Mucosa of rectum (tissue), 2 donors: ENCODE data around the gene SP110.

Source experiments
- H3K27ac ChIP-seq, 2 donors: one replicate each; pipeline ENCODE4 v1.7.0; 2013; ENCODE audit warnings: inconsistent platforms in 2 of 2, low read depth in 2 of 2, low read length in 2 of 2
- H3K27me3 ChIP-seq, 2 donors: one replicate each; pipeline ENCODE4 v1.7.0; 2013; ENCODE audit warnings: low read length in 2 of 2; ENCODE audit not compliant: control insufficient read depth in 2 of 2, insufficient read depth in 2 of 2
- H3K36me3 ChIP-seq, 2 donors: one replicate each; pipeline ENCODE4 v1.7.0; 2013; ENCODE audit warnings: low read length in 2 of 2; ENCODE audit not compliant: control insufficient read depth in 2 of 2, insufficient read depth in 2 of 2
- H3K4me1 ChIP-seq, 2 donors: one replicate each; pipeline ENCODE4 v1.7.0; 2013; ENCODE audit warnings: low read length in 2 of 2, mild to moderate bottlenecking in 1 of 2; ENCODE audit not compliant: control insufficient read depth in 2 of 2, insufficient read depth in 2 of 2
- H3K4me3 ChIP-seq, 2 donors: one replicate each; pipeline ENCODE4 v1.7.0; 2013; ENCODE audit warnings: low read length in 2 of 2
- H3K9ac ChIP-seq, 2 donors: one replicate each; pipeline ENCODE4 v1.7.0; 2013; ENCODE audit warnings: low read length in 2 of 2, low read depth in 1 of 2, mild to moderate bottlenecking in 1 of 2
- H3K9me3 ChIP-seq, 2 donors: one replicate each; pipeline ENCODE4 v1.7.0; 2013; ENCODE audit warnings: low read length in 2 of 2; ENCODE audit not compliant: control insufficient read depth in 2 of 2
- donor health status: healthy.
- donor health status: Normal muscosa, but diverticular disease.

SP110 gene

GRCh38 chr2:230156782-230157699, 62.7 kb downstream of the SP110 start:
- H3K4me3 ChIP-seq: no peak overlapping the region
- H3K9ac ChIP-seq: no peak overlapping the region
- H3K36me3 ChIP-seq: no peaks in the 10 kb centered on the region
- no peak overlapping the region for H3K27ac ChIP-seq
- H3K4me1 ChIP-seq: peaks cover 0 to 3% of the 10 kb centered on the region in 2 donors
- H3K27me3 ChIP-seq: no peaks in the 10 kb centered on the region
- H3K9me3 ChIP-seq: no peaks in the 10 kb centered on the region

- no peaks in the 10 kb centered on the region for H3K36me3 ChIP-seq
- no peak overlapping the region for H3K9ac ChIP-seq
- no peak overlapping the region for H3K4me3 ChIP-seq
- no peaks in the 10 kb centered on the region for H3K27me3 ChIP-seq
- no peaks in the 10 kb centered on the region for H3K9me3 ChIP-seq
- H3K27ac ChIP-seq: no peak overlapping the region
- H3K4me1 ChIP-seq: peaks cover 0 to 3% of the 10 kb centered on the region in 2 donors
Observed at GRCh38 chr2:230155359-230155758, 64.4 kb downstream of the SP110 start.

- H3K9me3 ChIP-seq: no peaks in the 10 kb centered on the region
- no peak overlapping the region for H3K9ac ChIP-seq
- H3K36me3 ChIP-seq: no peaks in the 10 kb centered on the region
- no peak overlapping the region for H3K27ac ChIP-seq
- H3K4me1 ChIP-seq: no peaks in the 10 kb centered on the region
- no peak overlapping the region for H3K4me3 ChIP-seq
- no peaks in the 10 kb centered on the region for H3K27me3 ChIP-seq
Observed at GRCh38 chr2:230153390-230153976, 66.3 kb downstream of the SP110 start.

GRCh38 chr2:230152334-230152733, 67.5 kb downstream of the SP110 start:
- no peak overlapping the region for H3K27ac ChIP-seq
- H3K9ac ChIP-seq: no peak overlapping the region
- no peak overlapping the region for H3K4me3 ChIP-seq
- H3K4me1 ChIP-seq: no peaks in the 10 kb centered on the region
- no peaks in the 10 kb centered on the region for H3K9me3 ChIP-seq
- no peaks in the 10 kb centered on the region for H3K27me3 ChIP-seq
- no peaks in the 10 kb centered on the region for H3K36me3 ChIP-seq

GRCh38 chr2:230144355-230144754, 75.4 kb downstream of the SP110 start:
- H3K36me3 ChIP-seq: no peaks in the 10 kb centered on the region
- H3K4me3 ChIP-seq: no peak overlapping the region
- no peaks in the 10 kb centered on the region for H3K27me3 ChIP-seq
- no peak overlapping the region for H3K27ac ChIP-seq
- no peaks in the 10 kb centered on the region for H3K4me1 ChIP-seq
- peaks cover 0 to 2% of the 10 kb centered on the region in 2 donors for H3K9me3 ChIP-seq
- no peak overlapping the region for H3K9ac ChIP-seq

- Histone ChIP-seq H3K4me3 (no peak overlapping the region), H3K27ac (no peak overlapping the region), H3K27me3 (no peaks in the 10 kb centered on the region), H3K9ac (no peak overlapping the region), H3K4me1 (no peaks in the 10 kb centered on the region), H3K9me3 (peaks cover 0 to 2% of the 10 kb centered on the region in 2 donors), H3K36me3 (no peaks in the 10 kb centered on the region)
Observed at GRCh38 chr2:230140667-230141066, 79.1 kb downstream of the SP110 start.

GRCh38 chr2:230137902-230138539, 81.8 kb downstream of the SP110 start:
- Histone ChIP-seq H3K27ac (no peak overlapping the region), H3K4me3 (no peak overlapping the region), H3K27me3 (no peaks in the 10 kb centered on the region), H3K9ac (no peak overlapping the region), H3K36me3 (no peaks in the 10 kb centered on the region), H3K4me1 (no peaks in the 10 kb centered on the region), H3K9me3 (peaks cover 0 to 4% of the 10 kb centered on the region in 2 donors)

- peaks cover 0 to 2% of the 10 kb centered on the region in 2 donors for H3K4me1 ChIP-seq
- H3K9me3 ChIP-seq: peaks cover 0 to 3% of the 10 kb centered on the region in 2 donors
- peak overlapping the region in 1 of 2 donors; percentile 4 for H3K27ac ChIP-seq
- H3K4me3 ChIP-seq: no peak overlapping the region
- H3K9ac ChIP-seq: no peak overlapping the region
- H3K27me3 ChIP-seq: no peaks in the 10 kb centered on the region
- H3K36me3 ChIP-seq: no peaks in the 10 kb centered on the region
Observed at GRCh38 chr2:230135130-230135525, 84.7 kb downstream of the SP110 start.

GRCh38 chr2:230134496-230135129, 85.2 kb downstream of the SP110 start:
- H3K27ac ChIP-seq: peak overlapping the region in 1 of 2 donors; percentile 23
- H3K27me3 ChIP-seq: no peaks in the 10 kb centered on the region
- H3K9me3 ChIP-seq: peaks cover 0 to 3% of the 10 kb centered on the region in 2 donors
- H3K4me3 ChIP-seq: no peak overlapping the region
- H3K9ac ChIP-seq: no peak overlapping the region
- H3K36me3 ChIP-seq: no peaks in the 10 kb centered on the region
- peaks cover 0 to 2% of the 10 kb centered on the region in 2 donors for H3K4me1 ChIP-seq
